ENCODE results near the gene EXOSC5.

DNA sequence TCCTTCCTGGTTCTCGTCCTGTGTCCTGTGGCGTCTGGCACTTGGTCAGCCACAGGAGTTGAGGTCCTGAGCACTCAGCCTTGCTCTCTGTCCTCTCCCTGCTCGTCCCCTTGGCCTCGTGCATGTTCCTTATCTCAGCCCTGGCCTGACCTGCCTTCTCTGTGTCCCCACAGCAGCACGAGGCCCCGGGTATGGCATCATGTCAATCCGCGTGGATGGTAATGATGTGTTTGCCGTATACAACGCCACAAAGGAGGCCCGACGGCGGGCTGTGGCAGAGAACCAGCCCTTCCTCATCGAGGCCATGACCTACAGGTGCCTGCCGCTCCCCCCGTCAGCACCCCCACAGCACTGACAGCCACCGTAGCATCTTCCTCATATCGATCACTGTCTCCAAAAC lies 25.3 kb upstream of the EXOSC5 start:
- TF ChIP-seq, protein P1, sequence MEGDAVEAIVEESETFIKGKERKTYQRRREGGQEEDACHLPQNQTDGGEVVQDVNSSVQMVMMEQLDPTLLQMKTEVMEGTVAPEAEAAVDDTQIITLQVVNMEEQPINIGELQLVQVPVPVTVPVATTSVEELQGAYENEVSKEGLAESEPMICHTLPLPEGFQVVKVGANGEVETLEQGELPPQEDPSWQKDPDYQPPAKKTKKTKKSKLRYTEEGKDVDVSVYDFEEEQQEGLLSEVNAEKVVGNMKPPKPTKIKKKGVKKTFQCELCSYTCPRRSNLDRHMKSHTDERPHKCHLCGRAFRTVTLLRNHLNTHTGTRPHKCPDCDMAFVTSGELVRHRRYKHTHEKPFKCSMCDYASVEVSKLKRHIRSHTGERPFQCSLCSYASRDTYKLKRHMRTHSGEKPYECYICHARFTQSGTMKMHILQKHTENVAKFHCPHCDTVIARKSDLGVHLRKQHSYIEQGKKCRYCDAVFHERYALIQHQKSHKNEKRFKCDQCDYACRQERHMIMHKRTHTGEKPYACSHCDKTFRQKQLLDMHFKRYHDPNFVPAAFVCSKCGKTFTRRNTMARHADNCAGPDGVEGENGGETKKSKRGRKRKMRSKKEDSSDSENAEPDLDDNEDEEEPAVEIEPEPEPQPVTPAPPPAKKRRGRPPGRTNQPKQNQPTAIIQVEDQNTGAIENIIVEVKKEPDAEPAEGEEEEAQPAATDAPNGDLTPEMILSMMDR (IDR thresholded peaks at IDR 0.05): no peak
- TF ChIP-seq POLR2A (IDR thresholded peaks at IDR 0.05): no peak
